Measurements from ENCODE around the gene BUB1B.
"Not testable (repeated sequence)": the region's sequence is repeated elsewhere in the genome, so short reads cannot be mapped to it uniquely, and the experiment has no call there.

DNA sequence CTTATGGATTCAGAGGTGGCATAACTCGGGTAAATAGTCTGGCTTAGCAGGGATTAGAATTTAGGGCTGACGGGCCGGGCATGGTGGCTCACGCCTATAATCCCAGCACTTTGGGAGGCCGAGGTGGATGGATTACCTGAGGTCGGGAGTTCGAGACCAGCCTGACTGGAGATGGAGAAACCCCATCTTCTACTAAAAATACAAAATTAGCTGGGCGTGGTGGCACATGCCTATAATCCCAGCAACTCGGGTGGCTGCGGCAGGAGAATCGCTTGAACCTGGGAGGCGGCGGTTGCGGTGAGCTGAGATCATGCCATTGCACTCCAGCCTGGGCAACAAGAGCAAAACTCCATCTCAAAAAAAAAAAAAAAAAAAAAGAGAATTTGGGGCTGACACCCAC is 45.8 kb upstream of the BUB1B start:
- TF ChIP-seq, protein P1, sequence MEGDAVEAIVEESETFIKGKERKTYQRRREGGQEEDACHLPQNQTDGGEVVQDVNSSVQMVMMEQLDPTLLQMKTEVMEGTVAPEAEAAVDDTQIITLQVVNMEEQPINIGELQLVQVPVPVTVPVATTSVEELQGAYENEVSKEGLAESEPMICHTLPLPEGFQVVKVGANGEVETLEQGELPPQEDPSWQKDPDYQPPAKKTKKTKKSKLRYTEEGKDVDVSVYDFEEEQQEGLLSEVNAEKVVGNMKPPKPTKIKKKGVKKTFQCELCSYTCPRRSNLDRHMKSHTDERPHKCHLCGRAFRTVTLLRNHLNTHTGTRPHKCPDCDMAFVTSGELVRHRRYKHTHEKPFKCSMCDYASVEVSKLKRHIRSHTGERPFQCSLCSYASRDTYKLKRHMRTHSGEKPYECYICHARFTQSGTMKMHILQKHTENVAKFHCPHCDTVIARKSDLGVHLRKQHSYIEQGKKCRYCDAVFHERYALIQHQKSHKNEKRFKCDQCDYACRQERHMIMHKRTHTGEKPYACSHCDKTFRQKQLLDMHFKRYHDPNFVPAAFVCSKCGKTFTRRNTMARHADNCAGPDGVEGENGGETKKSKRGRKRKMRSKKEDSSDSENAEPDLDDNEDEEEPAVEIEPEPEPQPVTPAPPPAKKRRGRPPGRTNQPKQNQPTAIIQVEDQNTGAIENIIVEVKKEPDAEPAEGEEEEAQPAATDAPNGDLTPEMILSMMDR (conservative IDR thresholded peaks at IDR 0.05): not testable (repeated sequence)
- not testable (repeated sequence) for TF ChIP-seq ZFX (IDR thresholded peaks at IDR 0.05)

Measured in C4-2B (cell line).